Activated CD4-positive, alpha-beta T cell treated with anti-CD3 and anti-CD28 coated beads, Interleukin-2, amount 50 U/mL, for 16 hours (primary cell): Measurements from ENCODE around the gene CD1E.
"Not testable (repeated sequence)": the region's sequence is repeated elsewhere in the genome, so short reads cannot be mapped to it uniquely, and the experiment has no call there.

Experiments used
- DNase-seq: peaks from one replicate; pipeline ENCODE4 v3.0.0-alpha.2; 2020

Gene CD1E

GRCh38 chr1:158366783-158367182, 13.1 kb downstream of the CD1E start:
- no peak for DNase-seq

GRCh38 chr1:158371188-158371953, 17.7 kb downstream of the CD1E start:
- peak; percentile 54 for DNase-seq

GRCh38 chr1:158374101-158374500, 20.4 kb downstream of the CD1E start:
- DNase-seq: not testable (repeated sequence)

- no peak for DNase-seq
These were observed 21.2 kb downstream of the CD1E start for GRCh38 chr1:158374860-158375259.

- no peak for DNase-seq
These were observed 36.6 kb downstream of the CD1E start for GRCh38 chr1:158390331-158390730.

GRCh38 chr1:158391099-158391498, 37.4 kb downstream of the CD1E start:
- DNase-seq: no peak

GRCh38 chr1:158393476-158393875, 39.8 kb downstream of the CD1E start:
- no peak for DNase-seq

GRCh38 chr1:158396646-158397045, 43.0 kb downstream of the CD1E start:
- no peak for DNase-seq

GRCh38 chr1:158398818-158399514, 45.3 kb downstream of the CD1E start, which contains the start of gene OR10T2:
OR10T2 (minus strand) TSS chr1:158399466; CDS start chr1:158399466, 0 bp downstream.
- DNase-seq: peak; percentile 1

GRCh38 chr1:158400871-158401270, 47.2 kb downstream of the CD1E start:
- DNase-seq: no peak

GRCh38 chr1:158407092-158407491, 53.4 kb downstream of the CD1E start:
- no peak for DNase-seq
